Measurements from ENCODE around the gene RABEPK.

- no peak for TF ChIP-seq CTCF (IDR thresholded peaks at IDR 0.05)
- no peak for TF ChIP-seq POLR2A (IDR thresholded peaks at IDR 0.05)
These were observed 33.3 kb downstream of the RABEPK start for GRCh38 chr9:125233678-125234077.
